Measurements from ENCODE around the gene ACOXL.
A peak's percentile ranks its signal among the peaks of the same experiment; 100 is the strongest.
"Not testable (repeated sequence)": the region's sequence is repeated elsewhere in the genome, so short reads cannot be mapped to it uniquely, and the experiment has no call there.

ACOXL gene

DNA sequence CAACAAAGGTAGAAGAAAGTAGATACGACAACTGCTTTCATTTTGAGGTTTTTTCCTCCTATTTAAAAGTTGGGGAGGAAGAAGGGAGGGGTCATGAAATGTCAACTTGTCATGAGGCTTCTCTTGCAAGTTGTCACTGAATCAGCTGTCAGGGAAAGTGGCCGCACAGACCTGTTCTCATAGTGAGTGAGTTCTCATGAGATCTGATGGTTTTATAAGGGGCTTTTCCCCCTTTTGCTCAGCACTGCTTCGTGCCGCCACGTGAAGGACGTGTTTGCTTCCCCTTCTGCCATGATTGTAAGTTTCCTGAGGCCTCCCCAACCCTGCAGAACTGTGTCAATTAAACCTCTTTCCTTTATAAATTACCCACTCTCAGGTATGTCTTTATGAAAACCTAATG is 312.9 kb downstream of the ACOXL start:
- DNase-seq, result not testable (repeated sequence)

DNA sequence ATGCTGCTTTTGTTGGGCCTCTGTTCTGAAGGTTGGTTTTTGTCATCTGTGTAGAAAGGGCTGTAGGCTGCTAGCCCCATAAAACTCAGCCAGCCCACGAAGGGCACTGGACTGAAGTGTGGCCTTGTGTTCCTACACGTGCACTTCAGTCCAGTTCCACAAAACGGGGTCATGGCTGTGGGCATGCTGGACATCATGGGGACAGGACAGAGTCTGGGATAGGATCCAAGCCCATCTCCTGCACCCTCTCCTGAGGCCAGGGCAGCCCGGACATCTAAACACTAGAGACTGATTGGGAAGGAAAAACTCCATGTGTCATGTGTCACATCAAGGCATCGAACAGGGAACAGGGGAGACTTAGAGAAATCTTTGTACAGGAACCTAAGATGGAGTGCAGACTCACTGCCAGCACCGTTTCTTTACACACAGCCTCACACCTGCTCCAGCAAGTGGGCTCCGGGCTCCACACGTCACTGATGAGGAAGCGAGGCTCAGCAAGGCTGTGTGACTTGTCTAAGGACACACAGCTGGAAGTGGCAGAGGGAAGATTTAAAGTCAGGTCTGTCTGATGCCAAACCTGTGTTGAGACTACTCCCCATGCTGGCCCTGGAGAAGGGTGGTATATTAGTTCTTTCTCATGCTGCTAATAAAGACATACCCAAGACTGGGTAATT is 313.5 kb downstream of the ACOXL start:
- DNase-seq, result no peak

DNA sequence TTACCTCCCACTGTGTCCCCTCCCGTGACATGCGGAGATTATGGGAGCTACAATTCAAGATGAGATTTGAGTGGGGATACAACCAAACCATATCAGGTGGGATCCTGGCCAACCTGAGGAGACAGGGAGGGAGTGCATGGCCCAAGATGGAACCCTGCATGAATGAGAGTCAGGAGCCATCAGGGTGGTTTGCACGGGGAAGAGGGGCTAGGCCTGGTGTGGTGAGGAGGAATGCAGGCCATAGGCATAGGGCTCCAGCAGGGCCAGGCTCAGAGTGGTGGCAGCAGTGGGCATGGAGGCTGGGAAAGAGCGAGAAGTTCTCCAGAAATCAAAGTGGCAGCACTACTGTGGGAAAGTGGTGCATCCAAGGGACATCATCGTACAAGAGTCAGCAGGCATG is 314.3 kb downstream of the ACOXL start:
- DNase-seq, result no peak

DNA sequence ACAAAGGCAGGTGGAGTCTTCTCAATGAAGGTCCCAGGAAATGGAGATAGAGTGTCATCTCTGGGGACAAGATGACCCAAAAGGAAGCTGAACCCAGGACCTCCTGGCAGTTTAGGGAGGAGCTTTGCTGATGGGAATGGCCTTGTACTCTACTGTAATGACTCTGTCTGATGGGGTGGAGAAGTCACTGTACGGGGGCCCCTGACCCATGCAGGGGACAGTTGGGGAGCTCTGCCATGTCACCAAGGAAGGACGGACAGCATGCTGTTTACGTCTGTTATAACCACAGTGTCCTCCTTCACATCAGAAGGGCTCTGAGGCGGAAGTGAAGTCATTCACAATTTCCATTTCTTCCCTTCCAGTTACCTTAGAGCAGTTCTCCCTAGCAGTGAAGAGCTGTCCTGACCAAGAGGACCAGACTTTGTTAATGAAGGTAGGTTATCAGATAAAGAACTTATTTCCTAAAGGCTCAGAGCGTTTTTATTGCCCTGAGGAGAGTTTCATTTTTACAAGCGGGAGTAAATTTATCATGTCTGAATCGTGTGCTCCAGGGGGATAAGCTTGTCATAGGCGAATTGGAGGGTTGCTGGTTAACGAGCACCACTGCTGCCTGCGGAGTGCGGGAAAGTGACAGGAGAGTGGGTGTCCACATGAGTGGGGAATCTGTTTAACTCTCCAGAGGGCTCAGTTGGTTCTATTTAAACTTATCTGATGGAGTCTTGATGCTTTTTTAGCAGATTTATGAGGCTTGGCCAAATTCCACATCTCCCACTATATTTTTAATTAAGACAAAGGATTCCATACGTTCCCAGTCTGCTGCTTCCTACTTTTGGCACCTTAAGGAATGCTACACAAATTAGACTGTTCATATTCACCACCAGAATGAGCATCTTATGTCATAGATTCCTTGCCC is 316.7 kb downstream of the ACOXL start:
- DNase-seq, result no peak

DNA sequence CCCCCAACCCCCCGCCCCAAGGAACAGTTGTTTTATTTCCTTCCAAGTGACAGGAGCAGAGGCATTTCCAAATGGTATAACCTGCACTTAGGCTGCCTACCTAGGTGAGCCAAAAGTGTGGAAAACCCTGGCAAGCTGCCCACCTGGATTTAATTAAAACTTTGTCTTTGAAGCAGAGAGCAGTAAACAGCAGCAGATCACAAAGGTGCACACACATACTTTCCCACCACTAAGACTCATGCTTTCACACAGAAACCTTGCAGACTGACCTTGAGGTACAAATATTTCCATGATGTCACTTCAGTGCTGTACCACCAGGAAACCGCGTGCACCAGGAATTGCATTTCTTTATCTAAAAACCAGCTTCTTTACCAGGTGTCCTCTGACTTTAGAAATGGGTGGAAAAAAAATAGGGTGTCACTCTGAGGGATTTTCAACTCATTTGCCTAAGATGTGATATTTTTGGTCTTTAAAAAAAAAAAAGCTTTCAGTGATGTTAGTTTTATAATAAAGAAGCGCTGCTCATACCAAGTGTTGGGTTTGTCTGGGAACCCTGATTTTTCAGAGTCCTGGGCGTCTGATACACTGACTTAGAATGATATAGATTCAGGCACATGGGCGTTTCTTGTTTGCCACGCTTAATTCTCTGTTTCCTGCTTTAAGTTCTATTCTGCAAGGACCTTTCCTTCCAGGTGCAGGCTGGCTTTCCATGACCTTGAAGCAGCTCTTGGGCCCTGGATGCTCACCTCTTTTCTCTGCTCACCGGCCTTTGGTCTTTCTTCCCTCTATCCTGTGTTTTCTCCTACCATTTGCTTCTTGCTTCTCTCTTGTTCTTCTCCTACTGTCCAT is 317.6 kb downstream of the ACOXL start:
- no peak for DNase-seq

DNA sequence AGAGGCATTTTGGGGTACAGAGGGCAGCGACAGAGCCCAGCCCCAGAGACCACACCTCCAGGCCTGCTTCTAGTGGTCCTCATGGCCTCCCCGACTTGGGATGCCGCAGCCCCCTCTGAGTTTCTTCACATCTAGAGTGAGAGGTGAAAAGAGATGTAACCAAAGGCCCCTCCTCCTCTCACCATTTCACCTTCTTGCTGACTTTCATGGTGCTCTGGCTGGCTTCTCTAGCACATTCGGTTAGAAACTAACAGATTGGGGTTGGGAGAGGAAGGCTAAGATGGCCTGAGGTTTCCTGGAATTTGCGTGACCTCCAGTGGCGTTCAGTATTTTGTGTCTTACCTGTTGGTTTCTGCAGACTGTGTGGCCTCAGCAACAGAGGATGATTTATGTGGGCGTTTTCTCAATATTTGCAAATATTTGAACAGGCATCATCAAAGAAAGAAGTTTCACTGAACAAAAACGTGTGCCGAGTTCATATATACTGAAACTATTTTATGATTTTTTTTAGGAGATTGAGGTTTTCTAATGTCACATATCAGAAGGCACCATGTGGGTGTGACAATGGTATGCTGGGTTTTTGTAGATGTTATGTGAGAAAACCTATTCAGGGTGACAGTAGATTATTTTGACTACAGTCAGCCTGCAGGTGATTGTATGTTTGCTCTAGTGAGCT is 318.5 kb downstream of the ACOXL start:
- DNase-seq, result no peak

DNA sequence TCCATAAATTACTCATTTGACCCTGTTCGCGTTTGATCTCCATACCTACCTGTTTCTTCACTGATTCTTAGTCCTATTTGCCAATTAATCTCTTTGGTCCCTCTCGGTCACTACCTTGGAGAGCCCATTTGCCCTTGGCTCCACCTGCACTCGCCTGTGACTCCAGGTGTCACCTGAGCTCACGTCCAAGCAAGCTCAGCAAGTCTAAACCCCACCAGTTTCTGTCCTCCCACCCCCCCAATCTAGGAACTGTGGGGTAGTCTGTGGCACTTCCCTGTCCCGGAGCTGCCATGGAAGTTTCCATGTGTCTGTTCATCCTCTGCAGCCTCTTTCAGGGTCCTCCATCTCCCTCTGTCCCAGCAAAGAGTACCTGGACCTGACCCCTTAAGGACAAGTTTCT is 320.2 kb downstream of the ACOXL start:
- DNase-seq, result no peak

DNA sequence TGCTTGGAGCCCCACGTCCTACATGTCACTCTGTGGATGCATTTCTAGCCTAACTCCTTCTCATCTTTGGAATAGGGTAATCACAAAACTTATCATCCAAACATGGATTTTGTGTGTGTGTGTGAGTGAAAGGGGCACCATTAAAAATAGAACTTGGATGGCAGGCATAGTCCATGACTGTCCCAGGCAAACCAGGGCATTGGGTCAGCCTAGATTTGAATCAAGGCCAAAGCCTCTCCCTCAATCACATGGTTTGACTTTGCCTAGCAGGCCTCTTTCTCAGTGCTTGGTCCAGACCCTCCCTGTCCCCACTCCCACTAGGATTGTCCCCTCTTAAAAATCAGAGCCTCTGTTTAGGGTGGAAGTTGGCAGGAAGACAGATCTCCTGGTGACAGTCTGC is 320.9 kb downstream of the ACOXL start:
- DNase-seq, result no peak

DNA sequence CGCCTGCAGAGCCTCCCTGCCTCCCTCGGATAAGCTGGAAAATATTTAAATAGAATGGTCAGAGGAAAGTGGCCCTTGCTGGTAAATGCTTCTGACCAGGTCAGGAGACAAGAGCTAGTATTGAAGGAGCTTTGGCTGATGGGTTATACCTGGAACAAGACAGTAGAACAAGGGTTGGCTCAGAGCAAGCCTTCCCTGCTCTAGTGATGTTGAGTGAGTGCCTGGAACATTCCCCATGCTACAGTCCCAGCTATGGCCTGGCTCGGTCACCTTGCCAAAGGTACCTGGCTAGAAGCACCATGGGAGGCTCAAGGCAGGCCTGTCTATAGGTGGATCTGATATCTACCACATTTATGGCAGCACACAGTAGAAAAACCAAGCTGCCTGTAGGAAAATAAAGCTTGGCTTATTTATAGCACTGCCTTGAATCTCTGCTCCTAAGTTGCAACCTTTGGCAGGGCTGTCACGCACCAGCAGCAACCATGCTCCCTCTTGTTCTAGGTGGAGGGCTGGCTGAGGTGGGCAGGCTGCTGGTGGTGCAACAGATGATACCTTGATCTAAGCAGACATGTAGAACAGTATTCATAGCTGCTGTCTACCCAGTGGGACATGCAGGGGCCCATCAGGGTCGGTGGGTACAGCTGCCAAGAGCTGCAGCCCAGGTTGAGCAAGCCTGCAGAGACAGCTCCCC is 321.6 kb downstream of the ACOXL start:
- DNase-seq, result no peak

DNA sequence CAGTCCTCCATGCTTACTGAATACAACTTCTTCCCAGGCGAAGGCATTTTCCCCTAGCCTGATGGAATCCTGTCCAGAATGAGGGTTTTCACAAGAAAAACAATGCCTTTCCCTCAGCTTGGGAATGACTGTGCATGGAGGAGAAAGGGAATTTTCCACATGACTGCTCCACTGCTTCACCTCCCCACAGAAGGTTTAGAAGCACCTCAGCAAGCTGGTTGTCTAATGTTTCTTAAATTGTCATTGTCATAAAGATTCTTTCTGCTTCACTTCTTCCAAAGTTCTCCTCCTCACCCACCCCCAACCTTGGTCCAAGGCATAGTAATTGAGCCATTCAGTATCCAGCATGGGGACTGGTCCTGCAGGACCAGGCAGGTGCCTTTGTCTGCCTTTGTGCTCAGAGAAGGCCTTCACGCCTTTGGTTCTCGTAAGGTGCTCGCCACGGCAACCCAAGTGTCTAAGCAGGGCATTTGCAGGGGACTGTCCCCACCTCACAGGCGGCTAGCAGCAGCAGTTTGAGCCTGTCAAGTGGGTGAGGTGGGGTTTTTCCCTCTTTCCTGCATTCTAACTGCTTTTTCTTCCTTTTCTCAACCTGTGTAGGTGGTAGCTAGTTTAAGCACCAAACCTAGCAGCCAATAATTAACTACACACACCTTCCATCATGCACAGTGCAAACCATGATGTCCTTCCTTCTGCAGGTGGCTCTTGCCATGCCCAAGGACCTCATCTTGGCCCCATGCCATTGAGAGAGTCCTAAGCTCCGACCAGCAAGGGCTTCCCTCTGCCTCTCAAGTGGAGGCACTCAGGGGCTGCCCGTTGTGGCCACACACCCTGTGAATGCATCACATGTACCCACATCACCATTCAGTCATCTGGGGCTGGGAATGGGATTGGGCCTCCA is 322.7 kb downstream of the ACOXL start:
- DNase-seq, result no peak

DNA sequence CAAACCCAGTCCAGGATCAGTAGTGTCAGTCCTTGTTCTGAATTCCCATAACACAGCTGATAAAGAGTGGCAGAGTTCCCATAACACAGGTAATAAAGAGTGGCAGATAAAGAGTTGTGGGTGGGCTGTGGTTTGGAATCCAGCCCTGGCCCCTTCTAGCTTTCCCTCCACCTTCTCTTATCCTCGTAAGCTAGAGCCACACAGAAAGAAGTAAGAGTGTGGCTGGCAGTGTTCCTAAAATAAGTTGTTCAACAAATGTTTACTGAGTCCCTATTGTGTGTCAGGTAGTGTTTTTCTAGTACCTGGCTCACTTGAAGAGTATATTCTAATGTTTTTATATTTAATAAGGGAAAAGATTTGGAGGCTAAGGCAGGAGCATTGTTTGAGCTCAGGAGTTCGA is 323.4 kb downstream of the ACOXL start:
- DNase-seq, result no peak

DNA sequence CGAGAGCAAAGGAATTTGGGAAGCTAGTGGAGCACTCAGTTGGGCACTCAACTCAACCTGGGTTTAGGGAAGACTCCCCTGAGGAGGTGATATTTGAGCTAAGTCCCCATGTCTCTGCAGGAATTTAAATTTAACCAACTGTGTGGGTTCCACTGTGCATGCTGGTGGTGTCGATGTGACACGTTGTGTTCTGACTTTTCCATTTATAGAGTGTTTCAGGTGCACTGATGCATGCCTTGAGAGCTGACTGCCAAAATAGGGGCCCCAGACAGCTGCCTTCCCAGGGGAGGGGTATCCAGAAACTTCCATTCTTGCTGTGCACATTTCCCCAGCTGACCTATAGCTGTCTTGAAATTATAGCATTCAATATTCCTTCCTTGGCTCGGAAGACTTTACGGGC is 324.7 kb downstream of the ACOXL start:
- DNase-seq, result no peak

DNA sequence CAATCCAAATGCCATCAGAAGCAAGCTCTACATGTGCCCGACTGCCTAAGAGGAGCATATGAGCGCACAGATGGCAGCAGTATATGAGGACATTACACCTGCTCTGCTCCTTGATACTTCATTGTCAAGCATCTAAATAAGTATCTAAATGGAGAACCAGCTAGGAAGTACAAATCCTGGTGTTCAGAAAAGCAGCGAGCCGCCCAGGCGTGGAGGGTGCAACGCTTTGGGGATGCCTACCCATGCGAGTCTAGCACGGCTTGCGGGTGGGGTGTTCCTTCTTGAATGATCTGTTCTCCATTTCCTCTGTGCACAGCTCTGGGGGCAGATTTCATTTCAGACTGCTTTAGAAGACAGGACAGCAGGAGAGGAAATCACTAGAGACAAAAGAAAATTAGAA is 325.3 kb downstream of the ACOXL start:
- DNase-seq, result peak in 1 of 2 donors; percentile 14

DNA sequence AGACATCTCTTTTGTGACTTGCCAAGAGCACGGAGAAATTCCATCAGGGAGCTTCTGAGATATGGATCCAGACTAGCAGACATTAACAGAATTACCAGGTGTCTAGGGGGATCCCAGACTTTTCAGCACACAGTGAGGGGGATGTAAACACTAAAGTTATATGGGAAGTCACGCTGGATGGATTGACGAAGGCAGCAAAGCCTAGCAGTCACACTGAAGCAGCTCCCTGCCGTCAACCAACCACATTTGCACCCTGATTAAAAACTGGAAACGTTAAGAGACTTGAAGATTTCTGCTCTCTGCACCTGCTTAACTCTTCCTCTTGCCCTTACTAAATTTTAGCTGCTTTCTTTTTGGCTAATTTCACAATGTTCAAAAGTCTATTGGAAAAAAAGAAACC is 325.9 kb downstream of the ACOXL start:
- no peak for DNase-seq

DNA sequence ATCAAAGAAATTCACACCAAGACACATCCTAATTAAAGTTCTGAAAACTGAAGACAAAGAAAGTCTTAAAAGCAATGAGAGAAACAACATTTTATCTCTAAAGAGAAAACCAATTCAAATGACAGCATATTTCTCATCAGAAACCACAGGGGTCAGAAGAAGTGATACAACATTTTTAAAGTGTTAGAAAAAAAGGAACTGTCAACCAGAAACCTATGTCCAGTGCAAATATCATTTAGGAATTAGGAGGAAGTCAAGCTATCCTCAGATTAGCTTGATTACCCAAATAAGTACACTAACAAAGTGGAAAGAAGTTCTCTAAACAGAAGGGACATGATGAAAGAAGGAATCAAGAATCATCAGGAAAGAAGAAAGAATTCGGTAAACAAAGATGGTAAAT is 328.8 kb downstream of the ACOXL start:
- no peak for DNase-seq

DNA sequence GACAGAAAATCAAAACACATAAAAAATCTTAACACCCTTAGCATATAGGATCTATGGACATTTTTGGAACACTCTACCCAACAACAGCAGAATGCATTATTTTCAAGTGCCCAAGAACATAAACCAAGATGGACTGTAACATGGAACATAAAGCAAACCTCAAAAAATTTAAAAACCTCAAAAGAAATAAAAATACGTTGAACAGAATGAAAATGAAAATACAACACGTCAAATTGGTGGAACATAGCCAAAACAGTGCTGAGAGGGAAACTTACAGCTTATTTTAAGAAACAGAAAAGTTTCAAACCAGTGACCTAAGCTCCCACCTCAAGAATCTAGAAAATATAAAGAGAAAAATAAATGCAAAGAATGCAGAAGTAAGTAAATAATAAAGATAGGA is 330.0 kb downstream of the ACOXL start:
- DNase-seq, result no peak

DNA sequence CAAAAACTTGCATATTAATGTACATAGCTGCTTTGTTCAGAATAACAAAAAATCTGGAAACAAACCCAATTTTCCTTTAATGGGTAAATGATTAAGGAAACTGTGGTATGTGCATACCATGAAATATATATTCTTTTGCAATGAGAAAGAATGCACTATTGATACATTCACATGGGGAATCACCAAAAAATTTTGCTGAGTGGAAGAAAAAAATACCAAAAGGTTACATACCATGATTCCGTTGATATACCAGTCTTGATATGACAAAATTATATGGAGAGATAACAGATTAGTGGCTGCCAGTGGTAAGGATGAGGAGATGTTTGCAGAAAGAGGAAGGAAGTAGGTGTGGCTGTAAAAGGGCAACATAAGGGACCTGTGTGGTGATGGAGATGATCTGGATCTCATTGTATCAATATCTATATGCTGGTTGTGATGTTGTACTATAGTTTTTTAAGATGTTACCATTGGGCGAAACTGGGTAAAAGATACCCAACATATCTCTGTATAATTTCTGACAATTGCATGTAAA is 333.8 kb downstream of the ACOXL start:
- no peak for DNase-seq

DNA sequence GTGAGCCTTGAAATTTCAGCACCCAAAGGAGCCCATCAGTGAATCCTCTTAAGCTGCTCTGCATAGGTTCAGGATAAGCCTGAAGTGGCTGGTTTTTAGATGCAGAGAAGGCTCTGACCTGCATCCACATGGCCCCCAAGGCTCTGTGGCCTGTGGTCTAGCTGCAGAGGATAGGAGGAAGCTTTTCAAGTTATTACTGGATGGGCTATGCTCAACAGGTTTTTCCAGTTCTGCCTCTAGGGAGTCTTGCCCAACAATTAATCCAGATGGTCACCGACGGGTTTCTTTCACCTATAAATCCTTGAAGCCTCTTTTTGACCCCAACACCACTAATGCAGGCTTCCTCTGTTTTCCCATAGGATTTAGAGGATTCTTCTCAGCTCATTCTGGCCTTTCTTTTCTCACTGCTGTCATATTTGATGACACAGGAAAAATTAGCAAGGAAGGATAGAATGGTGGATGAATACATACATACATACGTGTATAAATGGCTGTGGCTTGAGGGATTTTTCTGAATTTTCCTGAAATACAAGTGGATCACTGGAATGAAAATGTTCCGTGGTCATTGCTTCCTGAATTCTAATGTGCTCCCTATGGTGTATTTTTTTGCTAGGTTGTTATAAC is 336.2 kb downstream of the ACOXL start:
- DNase-seq, result no peak

DNA sequence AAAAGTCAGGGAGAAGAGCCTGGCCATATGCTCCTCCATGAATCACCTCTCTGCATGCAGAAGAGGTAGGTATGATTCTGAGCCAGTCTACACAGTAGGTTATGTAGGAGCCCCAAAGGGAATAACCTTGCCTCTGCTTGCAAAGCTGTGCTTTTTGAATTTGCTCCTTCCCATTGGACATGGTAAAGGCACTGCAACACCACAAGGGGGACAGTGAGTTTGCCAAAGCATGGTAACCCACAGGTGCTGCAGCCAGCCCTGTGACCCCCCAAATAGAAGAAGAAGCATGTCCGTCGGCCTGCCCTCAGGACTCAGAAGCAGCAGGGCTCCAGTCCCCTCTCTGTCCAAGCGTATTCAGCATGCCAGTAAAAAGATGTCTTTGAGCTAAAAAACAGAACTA is 337.3 kb downstream of the ACOXL start:
- DNase-seq, result no peak

DNA sequence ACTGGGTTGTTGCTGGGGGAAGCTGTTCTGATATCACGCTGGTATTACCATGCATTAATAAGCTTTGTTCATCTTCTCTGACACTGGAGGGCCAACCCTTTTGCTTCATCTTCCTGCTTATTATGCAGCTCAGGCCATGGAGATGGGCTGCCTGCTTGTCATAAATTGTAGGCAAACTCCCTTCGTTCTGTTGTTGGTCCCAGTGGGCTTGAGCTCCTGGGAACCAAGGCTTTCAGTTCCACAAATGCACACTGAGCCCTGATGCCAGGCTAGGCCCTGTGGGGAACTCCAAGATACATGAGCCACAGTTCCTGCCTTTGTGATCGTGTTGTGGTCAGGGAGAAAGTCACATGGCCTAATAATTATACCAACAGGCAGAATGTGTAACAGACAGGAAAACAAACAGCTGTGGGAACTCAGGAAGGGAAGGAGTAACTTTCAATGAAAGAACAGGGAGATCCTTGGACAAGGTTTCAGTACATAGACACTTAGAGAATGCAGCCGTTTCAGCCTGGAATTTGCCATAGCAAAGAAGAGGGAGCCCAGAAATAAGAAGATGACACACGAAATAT is 339.3 kb downstream of the ACOXL start:
- DNase-seq, result peak in 1 of 2 donors; percentile 9

Data from CD4-positive, alpha-beta T cell treated with Interleukin-1 beta for 1 hour (primary cell).